Activated CD4-positive, CD25-positive, alpha-beta regulatory T cell treated with anti-CD3 and anti-CD28 coated beads, Interleukin-2, amount 50 U/mL, for 16 hours (primary cell): ENCODE data around the gene ABCF2.

ENCODE experiments used
- DNase-seq: peaks from one replicate; pipeline ENCODE4 v3.0.0-alpha.2; 2020; ENCODE audit warnings: low read depth, low spot score

Gene ABCF2

GRCh38 chr7:151252961-151253711, 26.1 kb upstream of the ABCF2 start:
- no peak for DNase-seq

GRCh38 chr7:151252561-151252835, 25.5 kb upstream of the ABCF2 start:
- DNase-seq: no peak

GRCh38 chr7:151251689-151252560, 24.9 kb upstream of the ABCF2 start:
- DNase-seq: no peak

GRCh38 chr7:151251328-151251688, 24.3 kb upstream of the ABCF2 start:
- DNase-seq: no peak

GRCh38 chr7:151250181-151251132, 23.5 kb upstream of the ABCF2 start:
- no peak for DNase-seq

- DNase-seq: no peak
These were observed 22.7 kb upstream of the ABCF2 start for GRCh38 chr7:151249732-151250072.

- no peak for DNase-seq
These were observed 22.2 kb upstream of the ABCF2 start for GRCh38 chr7:151249034-151249731.

GRCh38 chr7:151248346-151249033, 21.5 kb upstream of the ABCF2 start, which contains the start of gene SMARCD3:
SMARCD3 (minus strand) TSS chr7:151248694; CDS start chr7:151248562, 132 bp downstream.
- DNase-seq: no peak

- DNase-seq: no peak
These were observed 20.8 kb upstream of the ABCF2 start for GRCh38 chr7:151247611-151248345.

GRCh38 chr7:151246851-151247580, 20.0 kb upstream of the ABCF2 start:
- DNase-seq: no peak

GRCh38 chr7:151246102-151246850, 19.3 kb upstream of the ABCF2 start:
- no peak for DNase-seq

- peak; percentile 26 for DNase-seq
These were observed 18.5 kb upstream of the ABCF2 start for GRCh38 chr7:151245360-151246101.

GRCh38 chr7:151244841-151245346, 17.9 kb upstream of the ABCF2 start:
- DNase-seq: no peak

- no peak for DNase-seq
These were observed 17.3 kb upstream of the ABCF2 start for GRCh38 chr7:151244196-151244840.

- no peak for DNase-seq
These were observed 16.6 kb upstream of the ABCF2 start for GRCh38 chr7:151243408-151244195.

GRCh38 chr7:151243045-151243349, 16.0 kb upstream of the ABCF2 start:
- no peak for DNase-seq
